ENCODE data around the gene CIAO1.
"Not testable (repeated sequence)": the region's sequence is repeated elsewhere in the genome, so short reads cannot be mapped to it uniquely, and the experiment has no call there.

DNA sequence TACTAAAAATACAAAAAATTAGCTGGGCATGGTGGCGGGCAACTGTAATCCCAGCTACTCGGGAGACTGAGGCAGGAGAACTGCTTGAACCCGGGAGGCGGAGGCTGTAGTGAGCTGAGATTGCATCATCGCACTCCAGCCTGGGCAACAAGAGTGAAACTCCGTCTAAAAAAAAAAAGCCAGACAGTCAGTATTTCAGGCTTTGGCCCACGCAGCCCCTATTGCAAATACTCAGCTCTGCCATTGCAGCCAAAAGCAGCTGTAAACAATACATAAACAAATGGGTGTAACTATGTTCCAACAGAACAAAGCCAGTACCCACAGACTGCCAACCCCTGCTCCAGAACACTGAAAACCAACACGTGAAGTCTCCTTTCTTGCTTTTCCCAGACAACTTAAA, 28.2 kb downstream of the CIAO1 start:
- TF ChIP-seq, protein P1, sequence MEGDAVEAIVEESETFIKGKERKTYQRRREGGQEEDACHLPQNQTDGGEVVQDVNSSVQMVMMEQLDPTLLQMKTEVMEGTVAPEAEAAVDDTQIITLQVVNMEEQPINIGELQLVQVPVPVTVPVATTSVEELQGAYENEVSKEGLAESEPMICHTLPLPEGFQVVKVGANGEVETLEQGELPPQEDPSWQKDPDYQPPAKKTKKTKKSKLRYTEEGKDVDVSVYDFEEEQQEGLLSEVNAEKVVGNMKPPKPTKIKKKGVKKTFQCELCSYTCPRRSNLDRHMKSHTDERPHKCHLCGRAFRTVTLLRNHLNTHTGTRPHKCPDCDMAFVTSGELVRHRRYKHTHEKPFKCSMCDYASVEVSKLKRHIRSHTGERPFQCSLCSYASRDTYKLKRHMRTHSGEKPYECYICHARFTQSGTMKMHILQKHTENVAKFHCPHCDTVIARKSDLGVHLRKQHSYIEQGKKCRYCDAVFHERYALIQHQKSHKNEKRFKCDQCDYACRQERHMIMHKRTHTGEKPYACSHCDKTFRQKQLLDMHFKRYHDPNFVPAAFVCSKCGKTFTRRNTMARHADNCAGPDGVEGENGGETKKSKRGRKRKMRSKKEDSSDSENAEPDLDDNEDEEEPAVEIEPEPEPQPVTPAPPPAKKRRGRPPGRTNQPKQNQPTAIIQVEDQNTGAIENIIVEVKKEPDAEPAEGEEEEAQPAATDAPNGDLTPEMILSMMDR (IDR thresholded peaks at IDR 0.05): not testable (repeated sequence)
- not testable (repeated sequence) for TF ChIP-seq POLR2AphosphoS5, POLR2A (IDR thresholded peaks at IDR 0.05)

Data from prostate gland (tissue), 2 donors.